Lower leg skin (tissue), 3 donors: Measurements from ENCODE around the gene HAUS3.

Experiments
- POLR2A ChIP-seq, 2 donors: fragments of 450-650 bp; IDR thresholded peaks; one replicate each; pipeline ENCODE4 v1.6.1; 2016 to 2017; ENCODE audit warnings: antibody characterized with exemption in 2 of 2, mild to moderate bottlenecking in 1 of 2, moderate library complexity in 1 of 2
- TF ChIP-seq, protein P1 (sequence below), 3 donors: fragments of 450-650 bp; IDR thresholded peaks; one replicate each; pipeline ENCODE4 v1.5.1; 2016; ENCODE audit warnings: antibody characterized with exemption in 3 of 3, mild to moderate bottlenecking in 3 of 3, moderate library complexity in 2 of 3

DNA sequence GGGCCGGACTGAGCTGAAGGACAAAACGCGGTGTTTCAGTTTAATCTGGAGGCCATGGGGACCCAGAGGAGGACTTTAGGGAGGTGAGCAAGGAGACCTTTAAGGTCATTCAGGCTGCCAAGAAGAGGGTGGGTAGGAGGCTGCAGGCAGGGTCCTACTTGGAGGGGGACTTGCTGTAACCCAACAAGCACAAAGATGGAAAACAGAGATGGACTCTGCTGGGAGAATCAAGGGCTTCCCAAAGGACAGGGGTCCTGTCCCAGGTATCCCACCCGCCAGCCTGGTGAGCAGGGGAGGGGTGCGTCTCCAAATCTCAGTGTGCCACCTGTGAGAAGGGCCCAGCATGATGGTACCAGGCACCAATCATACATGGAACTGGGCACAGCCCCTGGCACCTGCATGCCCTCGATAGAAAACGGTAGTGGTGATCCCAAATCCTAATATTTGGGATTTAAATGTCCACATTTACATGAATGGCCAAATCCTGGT lies 3.9 kb upstream of the HAUS3 start:
- TF ChIP-seq, protein P1, sequence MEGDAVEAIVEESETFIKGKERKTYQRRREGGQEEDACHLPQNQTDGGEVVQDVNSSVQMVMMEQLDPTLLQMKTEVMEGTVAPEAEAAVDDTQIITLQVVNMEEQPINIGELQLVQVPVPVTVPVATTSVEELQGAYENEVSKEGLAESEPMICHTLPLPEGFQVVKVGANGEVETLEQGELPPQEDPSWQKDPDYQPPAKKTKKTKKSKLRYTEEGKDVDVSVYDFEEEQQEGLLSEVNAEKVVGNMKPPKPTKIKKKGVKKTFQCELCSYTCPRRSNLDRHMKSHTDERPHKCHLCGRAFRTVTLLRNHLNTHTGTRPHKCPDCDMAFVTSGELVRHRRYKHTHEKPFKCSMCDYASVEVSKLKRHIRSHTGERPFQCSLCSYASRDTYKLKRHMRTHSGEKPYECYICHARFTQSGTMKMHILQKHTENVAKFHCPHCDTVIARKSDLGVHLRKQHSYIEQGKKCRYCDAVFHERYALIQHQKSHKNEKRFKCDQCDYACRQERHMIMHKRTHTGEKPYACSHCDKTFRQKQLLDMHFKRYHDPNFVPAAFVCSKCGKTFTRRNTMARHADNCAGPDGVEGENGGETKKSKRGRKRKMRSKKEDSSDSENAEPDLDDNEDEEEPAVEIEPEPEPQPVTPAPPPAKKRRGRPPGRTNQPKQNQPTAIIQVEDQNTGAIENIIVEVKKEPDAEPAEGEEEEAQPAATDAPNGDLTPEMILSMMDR (IDR thresholded peaks at IDR 0.05), result no peak
- TF ChIP-seq POLR2A (IDR thresholded peaks at IDR 0.05), result no peak
